Heart left ventricle (tissue), 13 donors: ENCODE results near the gene SULT1A4.
"Not testable (repeated sequence)": the region's sequence is repeated elsewhere in the genome, so short reads cannot be mapped to it uniquely, and the experiment has no call there.

Experiments used
- POLR2A ChIP-seq, 2 donors: fragments of 450-650 bp; IDR thresholded peaks; one replicate each; pipeline ENCODE4 v1.6.1; 2017; ENCODE audit warnings: antibody characterized with exemption in 2 of 2, mild to moderate bottlenecking in 2 of 2, moderate library complexity in 2 of 2
- TF ChIP-seq, protein P1 (sequence below), 12 donors: fragments of 200-600 bp; sonication (generic) in 4 of 12; IDR thresholded peaks; one replicate each; pipeline versions ENCODE4 v1.5.0 to v1.8.0; 2018 to 2022; ENCODE audit warnings: antibody characterized with exemption in 12 of 12, mild to moderate bottlenecking in 5 of 12
- donor health status: ischemic (EF 13 %, LVEDD 7.1; RV severe dilation, severe dysfunction).
- donor health status: DM: no; HTN: yes; CAD: no.
- donor health status: DM: no; HTN: no; CAD: no.
- donor health status: ischemic (EF 25% LVEDD 6.9; RV normal size, moderate dysfunction).
- donor health status: ischemic (EF 25% LVEDD 5.7; RV mildly dilated, moderate dysfunction).
- donor health status: ischemic (EF 35%, LVEDD 5.7; RV mildly dilated, moderate dysfunction).
- donor health status: nonischemic (EF 11% LVEDD 7.7; RV severe dilation, severe dysfunction).
- donor health status: DM: yes; HTN: yes; CAD: no.
- donor health status: PGD.
- donor health status: ischemic (EF 29% LVEDD 5.4; RV normal size, mild dysfunction).
- donor health status: nonischemic (EF 23%, LVEDD 6.1; RV moderate dilation, normal function).

DNA sequence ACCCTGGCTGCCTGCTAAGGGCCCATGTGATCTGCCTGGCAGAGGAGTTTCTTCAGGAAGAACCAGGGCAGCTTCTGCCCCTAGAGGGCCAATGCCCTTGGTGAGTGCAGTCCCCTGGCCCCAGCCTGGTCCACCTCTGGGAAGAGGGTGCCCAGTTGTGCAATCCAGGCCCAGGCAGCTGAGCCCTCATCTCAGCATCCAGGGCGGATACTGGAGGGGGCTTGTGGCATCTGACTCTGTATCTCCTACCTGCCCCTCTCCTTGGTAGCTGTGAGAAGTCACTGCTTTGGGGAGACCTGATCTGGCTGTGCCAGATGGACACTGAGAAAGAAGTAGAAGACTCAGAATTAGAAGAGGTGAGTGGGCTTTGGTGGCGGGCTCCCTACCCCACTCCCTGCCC lies 2.1 kb upstream of the SULT1A4 start:
- TF ChIP-seq POLR2A (IDR thresholded peaks at IDR 0.05), result not testable (repeated sequence)
- TF ChIP-seq, protein P1, sequence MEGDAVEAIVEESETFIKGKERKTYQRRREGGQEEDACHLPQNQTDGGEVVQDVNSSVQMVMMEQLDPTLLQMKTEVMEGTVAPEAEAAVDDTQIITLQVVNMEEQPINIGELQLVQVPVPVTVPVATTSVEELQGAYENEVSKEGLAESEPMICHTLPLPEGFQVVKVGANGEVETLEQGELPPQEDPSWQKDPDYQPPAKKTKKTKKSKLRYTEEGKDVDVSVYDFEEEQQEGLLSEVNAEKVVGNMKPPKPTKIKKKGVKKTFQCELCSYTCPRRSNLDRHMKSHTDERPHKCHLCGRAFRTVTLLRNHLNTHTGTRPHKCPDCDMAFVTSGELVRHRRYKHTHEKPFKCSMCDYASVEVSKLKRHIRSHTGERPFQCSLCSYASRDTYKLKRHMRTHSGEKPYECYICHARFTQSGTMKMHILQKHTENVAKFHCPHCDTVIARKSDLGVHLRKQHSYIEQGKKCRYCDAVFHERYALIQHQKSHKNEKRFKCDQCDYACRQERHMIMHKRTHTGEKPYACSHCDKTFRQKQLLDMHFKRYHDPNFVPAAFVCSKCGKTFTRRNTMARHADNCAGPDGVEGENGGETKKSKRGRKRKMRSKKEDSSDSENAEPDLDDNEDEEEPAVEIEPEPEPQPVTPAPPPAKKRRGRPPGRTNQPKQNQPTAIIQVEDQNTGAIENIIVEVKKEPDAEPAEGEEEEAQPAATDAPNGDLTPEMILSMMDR (IDR thresholded peaks at IDR 0.05), result not testable (repeated sequence)
